ENCODE data around the gene C22orf15. TPM values are rescaled to one million over a fixed set of nuclear protein-coding genes. Genes with fewer than 3 reads are reported as not detected.

C22orf15 gene
- total RNA-seq, 1 experiment from 2014 or later: not detected

DNA sequence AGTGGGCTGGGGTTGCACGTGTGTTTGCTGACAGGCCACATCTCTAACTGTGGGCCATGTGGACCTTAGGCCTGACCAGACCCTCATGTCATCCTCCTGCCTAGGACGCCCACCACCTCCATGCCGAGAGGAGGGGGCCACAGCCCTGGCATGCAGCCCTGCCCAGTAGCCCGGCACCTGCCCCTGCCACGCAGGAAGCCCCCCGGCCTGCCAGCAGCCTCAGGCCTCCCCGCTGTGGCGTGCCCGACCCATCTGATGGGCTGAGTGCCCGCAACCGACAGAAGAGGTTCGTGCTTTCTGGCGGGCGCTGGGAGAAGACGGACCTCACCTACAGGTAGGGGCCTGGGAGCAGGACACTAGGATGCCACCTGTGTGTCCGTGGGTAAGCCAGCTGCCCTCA is 16.3 kb downstream of the C22orf15 start:
- H3K4me1 Mint-ChIP-seq (ENCODE audit: insufficient read depth, unreplicated experiment): peaks cover 20% of the 10 kb centered on the region
- no peak for DNase-seq (ENCODE audit: unreplicated experiment)
- H3K36me3 Mint-ChIP-seq (ENCODE audit: insufficient read depth, unreplicated experiment): no peaks in the 10 kb centered on the region
- POLR2A ChIA-PET: no interaction called here
- BruUV-seq (replicated peaks): no TSS peak
- no peak overlapping the region for H3K4me3 Mint-ChIP-seq (ENCODE audit: unreplicated experiment)
- no peaks in the 10 kb centered on the region for H3K9me3 Mint-ChIP-seq (ENCODE audit: unreplicated experiment)
- CTCF ChIA-PET: no interaction called here
- intact Hi-C loops (cut with micrococcal nuclease): no loop called here
- no peak for TF ChIP-seq CTCF (IDR thresholded peaks at IDR 0.05; ENCODE audit: unreplicated experiment)
- H3K27me3 Mint-ChIP-seq (ENCODE audit: insufficient read depth, unreplicated experiment): no peaks in the 10 kb centered on the region
- no peak overlapping the region for H3K27ac Mint-ChIP-seq (ENCODE audit: low read depth, unreplicated experiment)

DNA sequence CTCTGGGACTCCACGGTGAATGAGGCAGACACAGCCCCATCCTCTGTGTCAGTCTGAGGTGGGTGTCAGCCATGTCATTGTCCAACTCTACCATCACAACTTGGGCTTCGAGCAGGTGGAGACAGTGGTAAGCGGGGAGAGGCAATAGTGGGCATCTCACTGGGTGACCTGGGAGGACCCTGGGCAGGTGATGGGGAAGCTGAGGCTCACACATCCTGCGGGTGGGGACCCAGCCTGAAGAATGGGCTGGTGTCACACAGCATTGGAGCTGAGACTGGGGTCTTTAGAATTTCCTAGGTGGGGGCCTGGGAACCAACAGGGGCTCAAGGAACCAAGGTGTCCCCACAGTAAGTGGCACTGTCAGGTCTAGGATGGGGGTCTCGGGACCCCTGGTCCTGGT is 16.9 kb downstream of the C22orf15 start:
- Mint-ChIP-seq H3K27ac (ENCODE audit: low read depth, unreplicated experiment) (no peak overlapping the region), H3K4me1 (ENCODE audit: insufficient read depth, unreplicated experiment) (peaks cover 16% of the 10 kb centered on the region), H3K4me3 (ENCODE audit: unreplicated experiment) (no peak overlapping the region), H3K36me3 (ENCODE audit: insufficient read depth, unreplicated experiment) (no peaks in the 10 kb centered on the region), H3K9me3 (ENCODE audit: unreplicated experiment) (no peaks in the 10 kb centered on the region), H3K27me3 (ENCODE audit: insufficient read depth, unreplicated experiment) (no peaks in the 10 kb centered on the region)
- CTCF ChIA-PET: no interaction called here
- no TSS peak for BruUV-seq (replicated peaks)
- intact Hi-C loops (cut with micrococcal nuclease): no loop called here
- DNase-seq (ENCODE audit: unreplicated experiment): no peak
- POLR2A ChIA-PET: no interaction called here
- TF ChIP-seq CTCF (IDR thresholded peaks at IDR 0.05; ENCODE audit: unreplicated experiment): no peak

DNA sequence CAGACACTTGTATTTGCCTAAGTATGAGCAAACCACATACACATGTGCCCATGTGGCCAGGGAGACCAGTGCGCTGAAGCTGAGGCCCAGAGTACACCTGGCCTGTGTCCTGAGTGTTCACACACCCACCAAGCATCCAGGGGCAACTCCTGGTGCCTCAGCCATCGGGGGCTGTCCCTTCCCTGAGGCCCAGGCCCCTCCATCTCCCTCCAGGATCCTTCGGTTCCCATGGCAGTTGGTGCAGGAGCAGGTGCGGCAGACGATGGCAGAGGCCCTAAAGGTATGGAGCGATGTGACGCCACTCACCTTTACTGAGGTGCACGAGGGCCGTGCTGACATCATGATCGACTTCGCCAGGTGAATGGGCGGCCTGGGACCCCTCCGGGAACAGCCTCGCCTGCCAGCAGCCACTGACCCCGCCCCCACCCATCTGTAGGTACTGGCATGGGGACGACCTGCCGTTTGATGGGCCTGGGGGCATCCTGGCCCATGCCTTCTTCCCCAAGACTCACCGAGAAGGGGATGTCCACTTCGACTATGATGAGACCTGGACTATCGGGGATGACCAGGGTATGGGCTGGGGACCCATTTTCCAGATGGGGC is 17.5 kb downstream of the C22orf15 start:
- no TSS peak for BruUV-seq (replicated peaks)

DNA sequence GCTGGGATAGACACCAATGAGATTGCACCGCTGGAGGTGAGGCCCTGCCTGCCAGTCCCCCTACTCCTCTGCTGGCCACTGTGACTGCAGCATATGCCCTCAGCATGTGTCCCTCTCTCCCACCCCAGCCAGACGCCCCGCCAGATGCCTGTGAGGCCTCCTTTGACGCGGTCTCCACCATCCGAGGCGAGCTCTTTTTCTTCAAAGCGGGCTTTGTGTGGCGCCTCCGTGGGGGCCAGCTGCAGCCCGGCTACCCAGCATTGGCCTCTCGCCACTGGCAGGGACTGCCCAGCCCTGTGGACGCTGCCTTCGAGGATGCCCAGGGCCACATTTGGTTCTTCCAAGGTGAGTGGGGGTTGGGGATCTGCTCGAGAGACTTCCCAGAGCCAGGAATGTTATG is 18.3 kb downstream of the C22orf15 start:
- Mint-ChIP-seq H3K36me3 (ENCODE audit: insufficient read depth, unreplicated experiment) (no peaks in the 10 kb centered on the region), H3K27ac (ENCODE audit: low read depth, unreplicated experiment) (peak overlapping the region; percentile 80), H3K4me3 (ENCODE audit: unreplicated experiment) (peak overlapping the region; percentile 38), H3K4me1 (ENCODE audit: insufficient read depth, unreplicated experiment) (peaks cover 13% of the 10 kb centered on the region), H3K9me3 (ENCODE audit: unreplicated experiment) (no peaks in the 10 kb centered on the region), H3K27me3 (ENCODE audit: insufficient read depth, unreplicated experiment) (no peaks in the 10 kb centered on the region)
- no TSS peak for BruUV-seq (replicated peaks)
- intact Hi-C loops (cut with micrococcal nuclease): no loop called here
- ChIA-PET CTCF (interaction anchor here (0.7 kb wide), 1 partner anchor 69 kb away, joined by 3 read pairs; no protein-coding TSS in a partner anchor), POLR2A (interaction anchor here (0.6 to 2.0 kb wide), 7 partner anchors 9 to 522 kb away, joined by 3 to 8 read pairs (median 3); partner anchors contain the start of genes MIF, MMP11 and SLC2A11)
- TF ChIP-seq CTCF (IDR thresholded peaks at IDR 0.05; ENCODE audit: unreplicated experiment): no peak
- no peak for DNase-seq (ENCODE audit: unreplicated experiment)

More for the DNA sequence above, 17.5 kb downstream of the C22orf15 start:
- Mint-ChIP-seq H3K4me1 (ENCODE audit: insufficient read depth, unreplicated experiment) (peaks cover 13% of the 10 kb centered on the region), H3K4me3 (ENCODE audit: unreplicated experiment) (no peak overlapping the region), H3K27ac (ENCODE audit: low read depth, unreplicated experiment) (no peak overlapping the region), H3K27me3 (ENCODE audit: insufficient read depth, unreplicated experiment) (no peaks in the 10 kb centered on the region), H3K9me3 (ENCODE audit: unreplicated experiment) (no peaks in the 10 kb centered on the region), H3K36me3 (ENCODE audit: insufficient read depth, unreplicated experiment) (no peaks in the 10 kb centered on the region)
- ChIA-PET CTCF (no interaction called here), POLR2A (interaction anchor here (1.6 kb wide), 1 partner anchor 8 kb away, joined by 8 read pairs; the partner anchor contains the start of gene MMP11)
- TF ChIP-seq CTCF (IDR thresholded peaks at IDR 0.05; ENCODE audit: unreplicated experiment): no peak
- DNase-seq (ENCODE audit: unreplicated experiment): no peak
- intact Hi-C loops (cut with micrococcal nuclease): no loop called here

Measured in MCF 10A (cell line).